Astrocyte of the cerebellum (primary cell): Measurements from ENCODE around the gene MYOZ1.
A peak's percentile ranks its signal among the peaks of the same experiment; 100 is the strongest.

ENCODE experiments used
- DNase-seq: peaks from one replicate; pipeline ENCODE4 v3.0.0-alpha.2; 2011; ENCODE audit warnings: low read depth
- H3K4me3 ChIP-seq: 2 replicates; pipeline ENCODE4 v1.5.1; 2011; ENCODE audit warnings: mild to moderate bottlenecking, low read depth, low read length, moderate library complexity
- CTCF ChIP-seq: IDR thresholded peaks from 2 replicates; pipeline ENCODE4 v1.5.1; 2012; ENCODE audit warnings: low read length, low read depth, moderate library complexity, mild to moderate bottlenecking; ENCODE audit errors: missing control alignments
- in situ Hi-C: cut with HindIII; loops from 2 replicates; pipeline ENCODE4 v1.10.0; 2017; ENCODE audit warnings: low sequenced_read_pairs

Gene MYOZ1

GRCh38 chr10:73644015-73644743 lies 2.9 kb upstream of the MYOZ1 start:
- TF ChIP-seq CTCF = peak; percentile 80
- peak; percentile 66 for DNase-seq
- in situ Hi-C loops = no loop called here

GRCh38 chr10:73643362-73643761 lies 2.1 kb upstream of the MYOZ1 start:
- TF ChIP-seq CTCF = no peak
- no peak for DNase-seq
- no peak overlapping the region for H3K4me3 ChIP-seq
- in situ Hi-C loops = no loop called here

More at GRCh38 chr10:73644015-73644743, 2.9 kb upstream of the MYOZ1 start:
- no peak overlapping the region for H3K4me3 ChIP-seq

- no peak for DNase-seq
- TF ChIP-seq CTCF = no peak
- in situ Hi-C loops = no loop called here
- no peak overlapping the region for H3K4me3 ChIP-seq
Observed at GRCh38 chr10:73639286-73639685, 2.0 kb downstream of the MYOZ1 start.

GRCh38 chr10:73635781-73636180 lies 5.5 kb downstream of the MYOZ1 start:
- no peak overlapping the region for H3K4me3 ChIP-seq
- in situ Hi-C loops = no loop called here
- no peak for TF ChIP-seq CTCF

GRCh38 chr10:73634421-73634820 lies 6.9 kb downstream of the MYOZ1 start:
- no peak for TF ChIP-seq CTCF
- H3K4me3 ChIP-seq = no peak overlapping the region
- DNase-seq = no peak
- in situ Hi-C loops = no loop called here

More at GRCh38 chr10:73635781-73636180, 5.5 kb downstream of the MYOZ1 start:
- DNase-seq = no peak

- in situ Hi-C loops = loop anchor here (5.0 kb wide), 1 partner anchor 97 kb away; no protein-coding TSS in a partner anchor
- no peak for DNase-seq
- no peak for TF ChIP-seq CTCF
- H3K4me3 ChIP-seq = no peak overlapping the region
Observed at GRCh38 chr10:73629165-73629564, 12.1 kb downstream of the MYOZ1 start.

GRCh38 chr10:73628405-73628804 lies 12.9 kb downstream of the MYOZ1 start:
- no peak for DNase-seq
- no peak overlapping the region for H3K4me3 ChIP-seq
- in situ Hi-C loops = loop anchor here (5.0 kb wide), 1 partner anchor 96 kb away; no protein-coding TSS in a partner anchor
- no peak for TF ChIP-seq CTCF
